H9 (cell line): ENCODE data around the gene DAB2IP. TPM values are rescaled to one million over a fixed set of nuclear protein-coding genes. Genes with fewer than 3 reads are reported as not detected.

Experiments used
- DNase-seq: peaks from one replicate; pipeline ENCODE4 v3.0.0-alpha.2; 2017
- H2AFZ ChIP-seq: one replicate; pipeline ENCODE4 v1.6.1; 2013; ENCODE audit warnings: mild to moderate bottlenecking, low read length, control low read depth, moderate library complexity
- H2AK5ac ChIP-seq: 2 replicates; pipeline ENCODE4 v1.6.1; 2013; ENCODE audit warnings: low read length, control low read depth, mixed read lengths; ENCODE audit not compliant: insufficient read length
- H2BK120ac ChIP-seq: one replicate; pipeline ENCODE4 v1.6.1; 2013; ENCODE audit warnings: low read depth, mild to moderate bottlenecking, low read length, control low read depth, inconsistent platforms; ENCODE audit not compliant: poor library complexity, severe bottlenecking
- H2BK12ac ChIP-seq: 2 replicates; pipeline ENCODE4 v1.6.1; 2013; ENCODE audit warnings: low read length, control low read depth, mixed read lengths, low read depth; ENCODE audit not compliant: insufficient read length
- H2BK15ac ChIP-seq: 2 replicates; pipeline ENCODE4 v1.6.1; 2013; ENCODE audit warnings: low read depth, low read length, control low read depth
- H2BK20ac ChIP-seq: one replicate; pipeline ENCODE4 v1.6.1; 2013; ENCODE audit warnings: low read depth, mild to moderate bottlenecking, low read length, control low read depth, inconsistent platforms; ENCODE audit not compliant: poor library complexity, severe bottlenecking
- H2BK5ac ChIP-seq: 2 replicates; pipeline ENCODE4 v1.6.1; 2013; ENCODE audit warnings: low read length, control low read depth, mixed read lengths; ENCODE audit not compliant: insufficient read length
- H3K14ac ChIP-seq: 2 replicates; pipeline ENCODE4 v1.6.1; 2013; ENCODE audit warnings: low read length, control low read depth; ENCODE audit not compliant: insufficient read depth
- H3K18ac ChIP-seq: 2 replicates; pipeline ENCODE4 v1.6.1; 2013; ENCODE audit warnings: low read depth, mild to moderate bottlenecking, mixed read lengths, low read length, control low read depth; ENCODE audit not compliant: insufficient read length
- H3K23ac ChIP-seq: 2 replicates; pipeline ENCODE4 v1.6.1; 2013; ENCODE audit warnings: low read length, control low read depth, mixed read lengths, low read depth; ENCODE audit not compliant: insufficient read length
- H3K23me2 ChIP-seq: 2 replicates; pipeline ENCODE4 v1.6.1; 2013; ENCODE audit warnings: low read depth, mild to moderate bottlenecking, mixed read lengths, low read length, control low read depth; ENCODE audit not compliant: insufficient read length, poor library complexity, severe bottlenecking
- H3K27ac ChIP-seq: 2 replicates; pipeline ENCODE4 v1.5.1; 2013; ENCODE audit warnings: low read length, control low read depth, mixed read lengths, low read depth; ENCODE audit not compliant: insufficient read length
- H3K27me3 ChIP-seq: 2 replicates; pipeline ENCODE4 v1.6.1; 2013; ENCODE audit warnings: low read length, control low read depth, inconsistent platforms; ENCODE audit not compliant: insufficient read depth
- H3K4ac ChIP-seq: 2 replicates; pipeline ENCODE4 v1.6.1; 2013; ENCODE audit warnings: low read depth, mild to moderate bottlenecking, control low read depth, inconsistent platforms, low read length, moderate library complexity
- H3K4me1 ChIP-seq: 2 replicates; pipeline ENCODE4 v1.6.1; 2013; ENCODE audit warnings: low read length, control low read depth, inconsistent platforms; ENCODE audit not compliant: insufficient read depth
- H3K4me2 ChIP-seq: 2 replicates; pipeline ENCODE4 v1.6.1; 2013; ENCODE audit warnings: low read length, control low read depth, mixed read lengths; ENCODE audit not compliant: insufficient read length, insufficient read depth
- H3K56ac ChIP-seq: 2 replicates; pipeline ENCODE4 v1.6.1; 2013; ENCODE audit warnings: low read depth, mild to moderate bottlenecking, mixed read lengths, low read length, control low read depth; ENCODE audit not compliant: insufficient read length
- H3K79me1 ChIP-seq: 2 replicates; pipeline ENCODE4 v1.6.1; 2013; ENCODE audit warnings: low read depth, mild to moderate bottlenecking, moderate library complexity, low read length, control low read depth, inconsistent platforms; ENCODE audit not compliant: insufficient read depth, poor library complexity, severe bottlenecking
- H3K79me2 ChIP-seq: 2 replicates; pipeline ENCODE4 v1.6.1; 2013; ENCODE audit warnings: low read length, control low read depth, inconsistent platforms; ENCODE audit not compliant: insufficient read depth
- H3K9ac ChIP-seq: 2 replicates; pipeline ENCODE4 v1.6.1; 2013; ENCODE audit warnings: low read length, control low read depth, mixed read lengths; ENCODE audit not compliant: insufficient read length; ENCODE audit errors: extremely low read depth
- H3K9me3 ChIP-seq: one replicate; pipeline ENCODE4 v1.6.1; 2013; ENCODE audit warnings: low read depth, low read length, inconsistent platforms; ENCODE audit not compliant: control insufficient read depth
- H3T11ph ChIP-seq: one replicate; pipeline ENCODE4 v1.6.1; 2013; ENCODE audit warnings: mild to moderate bottlenecking, low read length, control low read depth, inconsistent platforms
- H4K20me1 ChIP-seq: one replicate; pipeline ENCODE4 v1.6.1; 2013; ENCODE audit not compliant: control insufficient read depth, insufficient read length, insufficient read depth
- H4K5ac ChIP-seq: 2 replicates; pipeline ENCODE4 v1.6.1; 2013; ENCODE audit warnings: low read depth, mild to moderate bottlenecking, mixed read lengths, low read length, control low read depth; ENCODE audit not compliant: insufficient read length
- H4K8ac ChIP-seq: replicated peaks from 2 replicates; pipeline ENCODE4 v1.6.1; 2013; ENCODE audit warnings: low read length, control low read depth, mixed read lengths, low read depth; ENCODE audit not compliant: insufficient read length
- H4K91ac ChIP-seq: 2 replicates; pipeline ENCODE4 v1.6.1; 2013; ENCODE audit warnings: low read depth, mild to moderate bottlenecking, moderate library complexity, mixed read lengths, low read length, control low read depth; ENCODE audit not compliant: insufficient read length
- H3K27ac Mint-ChIP-seq, 3 experiments: 2 replicates in 2 of 3; 3 replicates in 1 of 3; pipeline ENCODE4 v1.8.0; 2020 to 2021; ENCODE audit warnings: mixed read lengths in 3 of 3, mild to moderate bottlenecking in 1 of 3, moderate library complexity in 1 of 3
- H3K27me3 Mint-ChIP-seq: 2 replicates; pipeline ENCODE4 v1.8.0; 2021; ENCODE audit warnings: low read depth, mild to moderate bottlenecking, moderate library complexity, mixed read lengths
- H3K36me3 Mint-ChIP-seq, 3 experiments: 2 replicates in 2 of 3; 3 replicates in 1 of 3; pipeline ENCODE4 v1.8.0; 2020 to 2021; ENCODE audit warnings: low read depth in 3 of 3, mixed read lengths in 3 of 3; ENCODE audit not compliant: insufficient read depth in 1 of 3
- H3K4me1 Mint-ChIP-seq, 2 experiments: 2 replicates each; pipeline ENCODE4 v1.8.0; 2020; ENCODE audit warnings: mixed read lengths in 2 of 2
- H3K4me3 Mint-ChIP-seq, 2 experiments: 2 replicates in 1 of 2; 3 replicates in 1 of 2; pipeline ENCODE4 v1.8.0; 2020 to 2021; ENCODE audit warnings: mild to moderate bottlenecking in 2 of 2, mixed read lengths in 2 of 2, moderate library complexity in 1 of 2
- H3K9me3 Mint-ChIP-seq, 2 experiments: 2 replicates in 1 of 2; 3 replicates in 1 of 2; pipeline ENCODE4 v1.8.0; 2020; ENCODE audit warnings: mild to moderate bottlenecking in 2 of 2, mixed read lengths in 2 of 2, moderate library complexity in 1 of 2
- CTCF ChIP-seq: fragments of 200-600 bp; sonication (generic); conservative IDR thresholded peaks from 3 replicates; pipeline ENCODE4 v1.8.0; 2021; ENCODE audit warnings: antibody characterized with exemption, mild to moderate bottlenecking
- WGBS: extraction: QIAGEN DNeasy Blood & Tissue Kit; methylation state at CpG from one replicate; pipeline ENCODE4 v1.1.7; 2013; ENCODE audit warnings: missing lambda C conversion rate, low lambda C conversion rate, mixed read lengths; ENCODE audit not compliant: insufficient read length; ENCODE audit errors: extremely low coverage; 5-methylcytosine and 5-hydroxymethylcytosine counted together
- total RNA-seq: library from RNA; stranded (reverse); gene quantifications from 2 replicates; pipeline ENCODE4 v1.2.1, GENCODE V29; 2021

The DAB2IP gene
- total RNA-seq, 1 experiment from 2014 or later = 22.6 TPM

GRCh38 chr9:121812159-121812735 lies 160.8 kb downstream of the DAB2IP start:
- Mint-ChIP-seq H3K27me3 (no peaks in the 10 kb centered on the region; the same call in 1 of the 2 replicates), H3K4me3 (no peak overlapping the region; a peak in 1 of 5 replicates)
- no peaks in the 10 kb centered on the region for H3K4me1 ChIP-seq

More at GRCh38 chr9:121812159-121812735, 160.8 kb downstream of the DAB2IP start:
- no peak overlapping the region for H4K5ac ChIP-seq
- no peaks in the 10 kb centered on the region for H3K23me2 ChIP-seq
- no peak overlapping the region for H4K91ac ChIP-seq
- no peak overlapping the region for H3K4me2 ChIP-seq
- H3K4me1 Mint-ChIP-seq = peaks cover 31 to 39% of the 10 kb centered on the region in 2 experiments
- no peak overlapping the region for H2BK20ac ChIP-seq
- no peak overlapping the region for H3K18ac ChIP-seq
- no peaks in the 10 kb centered on the region for H3K79me2 ChIP-seq
- H3K9me3 Mint-ChIP-seq = peaks cover 0 to 4% of the 10 kb centered on the region in 2 experiments; a peak in 1 of 5 replicates
- H2BK15ac ChIP-seq = no peak overlapping the region
- no CpG with 5 or more reads among the region's 12 CpGs for WGBS
- no peak overlapping the region for H3T11ph ChIP-seq
- no peak overlapping the region for H3K56ac ChIP-seq
- no peak overlapping the region for H2BK5ac ChIP-seq
- no peak overlapping the region for H3K23ac ChIP-seq
- no peak for TF ChIP-seq CTCF
- H3K27ac ChIP-seq = no peak overlapping the region
- H3K36me3 Mint-ChIP-seq = no peaks in the 10 kb centered on the region
- no peaks in the 10 kb centered on the region for H3K27me3 ChIP-seq
- DNase-seq = no peak
- no peak overlapping the region for H2AK5ac ChIP-seq
- H2BK120ac ChIP-seq = no peak overlapping the region
- no peak overlapping the region; the same call in 1 of the 2 replicates for H3K14ac ChIP-seq
- H3K79me1 ChIP-seq = no peaks in the 10 kb centered on the region
- no peak overlapping the region for H3K4ac ChIP-seq
- H3K9ac ChIP-seq = no peak overlapping the region
- no peaks in the 10 kb centered on the region for H3K9me3 ChIP-seq
- H4K8ac ChIP-seq = no peak overlapping the region
- H3K27ac Mint-ChIP-seq = 0 out of 7 replicates have a peak overlapping the region, but pooled peaks of 1 of the 3 experiments have one; percentile 8
- H2BK12ac ChIP-seq = no peak overlapping the region
- no peak overlapping the region for H2AFZ ChIP-seq
- no peaks in the 10 kb centered on the region for H4K20me1 ChIP-seq
